ENCODE measurements around the gene BRI3. TPM values are rescaled to one million over a fixed set of nuclear protein-coding genes. Genes with fewer than 3 reads are reported as not detected.

Gene BRI3
- total and polyA plus RNA-seq, 10 of the 15 experiments (the other 5 are each of a cell fraction or from before 2014, with no cell fraction given): 4.5 to 56.3 (median 21.5) TPM

GRCh38 chr7:98280791-98281756 is at the start of gene BRI3 (continued):
- TF ChIP-seq CTCF (IDR thresholded peaks at IDR 0.05 in 2 of 3, conservative IDR thresholded peaks at IDR 0.05 in 1 of 3; ENCODE audit: control insufficient read depth in 2 of 3, extremely low read depth in 1 of 3, insufficient read depth in 1 of 3, low read depth in 3 of 3, low read length in 3 of 3) (0 out of 6 replicates have a peak, but pooled peaks of 1 of the 3 experiments have one; percentile 12), POLR2A (IDR thresholded peaks at IDR 0.05; ENCODE audit: low read depth, low read length) (peak; percentile 77)

- 98% methylated on average over 7 of the region's 8 CpGs for whole genome bisulfite sequencing (ENCODE audit: insufficient coverage, insufficient replicate concordance, low lambda C conversion rate, missing lambda C conversion rate)
- FAIRE-seq (no peak), ATAC-seq (no peak), DNase-seq (ENCODE audit: low read depth, low spot score) (no peak)
- Histone ChIP-seq H3K36me3 (ENCODE audit: control insufficient read depth in 2 of 2, insufficient read depth in 2 of 2, low read length in 1 of 2) (no peaks in the 10 kb centered on the region), H2AFZ (ENCODE audit: control insufficient read depth, low read depth, low read length) (no peak overlapping the region), H3K27ac (ENCODE audit: control insufficient read depth, insufficient read depth) (no peak overlapping the region), H3K4me1 (ENCODE audit: control insufficient read depth, insufficient read depth, low read length) (no peaks in the 10 kb centered on the region), H3K27me3 (replicated peaks in 1 of 2; ENCODE audit: control insufficient read depth in 2 of 2, insufficient read depth in 2 of 2, low read length in 1 of 2) (no peaks in the 10 kb centered on the region), H3K79me2 (ENCODE audit: control insufficient read depth, insufficient read depth, low read length) (no peaks in the 10 kb centered on the region), H3K4me2 (ENCODE audit: control insufficient read depth, insufficient read depth) (no peak overlapping the region), H3K9me3 (replicated peaks; ENCODE audit: control insufficient read depth, insufficient read depth, low read length) (no peaks in the 10 kb centered on the region), H4K20me1 (ENCODE audit: control insufficient read depth, insufficient read depth) (no peaks in the 10 kb centered on the region), H3K9ac (ENCODE audit: control insufficient read depth, insufficient read depth, low read length) (no peak overlapping the region), H3K4me3 (no peak overlapping the region)
- TF ChIP-seq RCOR1 (conservative IDR thresholded peaks at IDR 0.05; ENCODE audit: low read depth, low read length): no peak
- TF ChIP-seq ZBED1 (IDR thresholded peaks at IDR 0.05; ENCODE audit: borderline replicate concordance): no peak
- TF ChIP-seq SP1 (IDR thresholded peaks at IDR 0.05; ENCODE audit: low read depth, low read length): no peak
- TF ChIP-seq REST (IDR thresholded peaks at IDR 0.05; ENCODE audit: low read depth, low read length): no peak
- intact Hi-C loops (cut with micrococcal nuclease; ENCODE audit: unreplicated experiment): no loop called here
- in situ Hi-C loops (cut with MboI): no loop called here
- CTCF ChIA-PET: no interaction called here
- POLR2A ChIA-PET: no interaction called here
- no TSS peak for BruUV-seq (replicated peaks)
- SMC1A ChIA-PET (ENCODE audit: uncharacterized antibody, unreplicated experiment): no interaction called here
- RAD21 ChIA-PET (ENCODE audit: unreplicated experiment): interaction anchor here (0.7 kb wide), 1 partner anchor 570 kb away, joined by 3 read pairs; no protein-coding TSS in a partner anchor
These were observed 49.3 kb upstream of the BRI3 start for GRCh38 chr7:98232263-98232585.

Measured in GM12878 (cell line).